GM18502 (cell line): Measurements from ENCODE around the gene IRF1.

Experiments
- ATAC-seq: cut with Tn5 transposase; IDR thresholded peaks from one replicate; pipeline ENCODE4 v1.9.1; 2021; ENCODE audit warnings: mild to moderate bottlenecking; ENCODE audit not compliant: unreplicated experiment, poor library complexity

The IRF1 gene

GRCh38 chr5:132463811-132464155, 26.8 kb downstream of the IRF1 start:
- ATAC-seq = no peak

GRCh38 chr5:132462856-132463745, 27.5 kb downstream of the IRF1 start:
- no peak for ATAC-seq

- ATAC-seq = no peak
Measured at GRCh38 chr5:132462333-132462732, 28.2 kb downstream of the IRF1 start.

- ATAC-seq = no peak
Measured at GRCh38 chr5:132461569-132462070, 29.0 kb downstream of the IRF1 start.

- ATAC-seq = no peak
Measured at GRCh38 chr5:132460846-132461568, 29.6 kb downstream of the IRF1 start.

- no peak for ATAC-seq
Measured at GRCh38 chr5:132459983-132460838, 30.4 kb downstream of the IRF1 start.

- ATAC-seq = no peak
Measured at GRCh38 chr5:132459031-132459982, 31.3 kb downstream of the IRF1 start.

- ATAC-seq = peak; percentile 61
Measured at GRCh38 chr5:132458651-132459030, 31.9 kb downstream of the IRF1 start.

- no peak for ATAC-seq
Measured at GRCh38 chr5:132458226-132458560, 32.4 kb downstream of the IRF1 start.

- ATAC-seq = no peak
Measured at GRCh38 chr5:132457371-132458225, 33.0 kb downstream of the IRF1 start.

- ATAC-seq = peak; percentile 10
Measured at GRCh38 chr5:132456987-132457361, 33.6 kb downstream of the IRF1 start.

GRCh38 chr5:132456296-132456986, 34.1 kb downstream of the IRF1 start:
- ATAC-seq = peak; percentile 42

GRCh38 chr5:132455614-132456115, 34.9 kb downstream of the IRF1 start:
- ATAC-seq = no peak

- no peak for ATAC-seq
Measured at GRCh38 chr5:132454361-132454760, 36.2 kb downstream of the IRF1 start.

- ATAC-seq = no peak
Measured at GRCh38 chr5:132451387-132451786, 39.2 kb downstream of the IRF1 start.

GRCh38 chr5:132449060-132449459, 41.5 kb downstream of the IRF1 start:
- no peak for ATAC-seq

GRCh38 chr5:132447196-132447595, 43.4 kb downstream of the IRF1 start:
- ATAC-seq = no peak

- ATAC-seq = no peak
Measured at GRCh38 chr5:132446621-132447020, 44.0 kb downstream of the IRF1 start.
